HepG2 (cell line): ENCODE measurements around the gene HDAC5. TPM values are rescaled to one million over a fixed set of nuclear protein-coding genes. Genes with fewer than 3 reads are reported as not detected.

ENCODE experiments used
- ATAC-seq: fragments of 200-7000 bp; cut with Tn5 transposase; 3 replicates; pipeline ENCODE4 v1.9.1; 2020; ENCODE audit warnings: mild to moderate bottlenecking, moderate library complexity
- BruUV-seq: library from RNA; stranded (reverse); fragments of 400-500 nt; replicated peaks from 2 replicates; lab custom pipeline; 2021; lab: Mats Ljungman, UMichigan
- CTCF ChIA-PET: fragments of 300-600 bp; formaldehyde crosslinking; extraction: SDS; loops from one replicate; lab custom pipeline; 2021; ENCODE audit warnings: low total read pairs, inconsistent platforms, low intra/inter-chr PET ratio; lab: Yijun Ruan, JAX
- POLR2A ChIA-PET: fragments of 350-600 bp; sonication (Branson Sonifier 250); formaldehyde crosslinking; loops from one replicate; lab custom pipeline; 2020; ENCODE audit warnings: antibody characterized with exemption, inconsistent platforms; lab: Yijun Ruan, JAX
- DNase-seq: peaks from one replicate; pipeline ENCODE4 v3.0.0-alpha.2; 2015; ENCODE audit warnings: low spot score
- FAIRE-seq: peaks from 3 replicates; lab custom pipeline; 2011; peaks lifted over from hg19 to GRCh38; lab: Jason Lieb, UNC
- H2AFZ ChIP-seq: one replicate; pipeline ENCODE4 v1.6.1; 2011; ENCODE audit warnings: low read length, inconsistent platforms
- H3K27ac ChIP-seq: fragments of 300-600 bp; 3 replicates; pipeline ENCODE4 v1.8.0; 2011; ENCODE audit warnings: mixed run types, mild to moderate bottlenecking, mixed read lengths, low read length, inconsistent platforms; ENCODE audit not compliant: insufficient read depth; ENCODE audit errors: extremely low read length
- H3K27me3 ChIP-seq, 2 experiments: fragments of 200-600 bp in 1 of 2; 2 replicates in 1 of 2; 3 replicates in 1 of 2; pipeline versions ENCODE4 v1.6.0 to v1.8.0; 2011; ENCODE audit warnings: low read length in 2 of 2, mild to moderate bottlenecking in 2 of 2, moderate library complexity in 2 of 2, inconsistent platforms in 1 of 2; ENCODE audit not compliant: insufficient read depth in 2 of 2, control insufficient read depth in 1 of 2
- H3K36me3 ChIP-seq, 2 experiments: fragments of 200-600 bp in 1 of 2; replicated peaks in 1 of 2; 2 replicates in 1 of 2; 3 replicates in 1 of 2; pipeline versions ENCODE4 v1.5.1 to v1.8.0; 2011; ENCODE audit warnings: low read length in 2 of 2, inconsistent platforms in 1 of 2; ENCODE audit not compliant: insufficient read depth in 2 of 2, control insufficient read depth in 1 of 2
- H3K4me1 ChIP-seq: 2 replicates; pipeline ENCODE4 v1.5.1; 2012; ENCODE audit warnings: low read length, inconsistent platforms; ENCODE audit not compliant: insufficient read depth
- H3K4me2 ChIP-seq: 2 replicates; pipeline ENCODE4 v1.6.0; 2011; ENCODE audit warnings: low read depth, low read length, inconsistent platforms
- H3K4me3 ChIP-seq, 3 experiments: fragments of 200-600 bp in 1 of 3; sonication (generic), shearing (Covaris generic) in 1 of 3; replicated peaks in 1 of 3; 2 replicates each; pipeline ENCODE4 v1.5.1; 2011 to 2016; ENCODE audit warnings: low read length in 3 of 3, inconsistent platforms in 2 of 3, low read depth in 2 of 3, mild to moderate bottlenecking in 2 of 3, control low read depth in 1 of 3, mixed read lengths in 1 of 3; ENCODE audit not compliant: insufficient read depth in 1 of 3
- H3K79me2 ChIP-seq: one replicate; pipeline ENCODE4 v1.6.1; 2011; ENCODE audit warnings: low read length, inconsistent platforms; ENCODE audit not compliant: insufficient read depth
- H3K9ac ChIP-seq: 2 replicates; pipeline ENCODE4 v1.6.0; 2011; ENCODE audit warnings: mild to moderate bottlenecking, low read depth, low read length, inconsistent platforms; ENCODE audit not compliant: insufficient read depth
- H3K9me3 ChIP-seq: 2 replicates; pipeline ENCODE4 v1.5.1; 2012; ENCODE audit warnings: mild to moderate bottlenecking, low read length
- H4K20me1 ChIP-seq: 2 replicates; pipeline ENCODE4 v1.6.0; 2011; ENCODE audit warnings: inconsistent platforms, mild to moderate bottlenecking, low read length, moderate library complexity; ENCODE audit not compliant: insufficient read depth
- ATF7 ChIP-seq, 2 experiments: fragments of 450-650 bp in 1 of 2; sonication (generic) in 1 of 2; formaldehyde crosslinking in 1 of 2; IDR thresholded peaks; 2 replicates each; pipeline versions ENCODE4 v1.4.0 to v1.6.1; 2016 to 2020; ENCODE audit warnings: antibody characterized with exemption in 1 of 2, mild to moderate bottlenecking in 1 of 2, missing genetic modification reagents in 1 of 2
- ATF7-NPFF ChIP-seq: sonication (generic); formaldehyde crosslinking; IDR thresholded peaks from 2 replicates; pipeline ENCODE4 v1.8.1; 2023; ENCODE audit warnings: mild to moderate bottlenecking, low read depth, missing genetic modification reagents, moderate library complexity
- CREB1 ChIP-seq, 2 experiments: fragments of 450-650 bp in 1 of 2; IDR thresholded peaks; 2 replicates each; pipeline ENCODE4 v1.6.1; 2016 to 2017; ENCODE audit warnings: control low read depth in 1 of 2, mild to moderate bottlenecking in 1 of 2, missing compliant biosample characterization in 1 of 2, missing genetic modification characterization in 1 of 2
- CREM ChIP-seq, 2 experiments: sonication (generic) in 1 of 2; formaldehyde crosslinking in 1 of 2; IDR thresholded peaks; 2 replicates each; pipeline versions ENCODE4 v1.4.0 to v1.6.1; 2016 to 2020; ENCODE audit warnings: antibody characterized with exemption in 1 of 2, mild to moderate bottlenecking in 1 of 2, missing genetic modification reagents in 1 of 2
- TIGD3 ChIP-seq: sonication (generic); formaldehyde crosslinking; IDR thresholded peaks from 2 replicates; pipeline ENCODE4 v1.5.1; 2020; ENCODE audit warnings: mild to moderate bottlenecking, missing genetic modification reagents, borderline replicate concordance
- ZNF557 ChIP-seq: sonication (generic); formaldehyde crosslinking; IDR thresholded peaks from 2 replicates; pipeline ENCODE4 v1.4.0; 2020; ENCODE audit warnings: missing genetic modification reagents
- WGBS: methylation state at CpG from one replicate; pipeline ENCODE4 v1.1.6; 2017; ENCODE audit warnings: low lambda C conversion rate; 5-methylcytosine and 5-hydroxymethylcytosine counted together
- in situ Hi-C: cut with HindIII; loops from 2 replicates; pipeline ENCODE4 v1.10.0; 2017; ENCODE audit warnings: low pct_unique_long_range_greater_than_20kb; ENCODE audit not compliant: extremely low pct_ligation_motif_present
- intact Hi-C: fragments of 100-400 bp; cut with micrococcal nuclease; formaldehyde crosslinking; loops from one replicate; pipeline ENCODE4 v1.10.0; 2022; ENCODE audit not compliant: unreplicated experiment
- polyA plus RNA-seq, 8 experiments: library from polyadenylated mRNA; depleted of rRNA in 3 of 8; stranded (reverse) in 7 of 8; unstranded in 1 of 8; fragments of >200 nt; fragmentation: Illumina TruSeq in 4 of 8; extraction: Trizol in 4 of 8; gene quantifications; 2 replicates each; pipeline versions ENCODE4 v1.2.1 to v1.2.3, GENCODE V29; 2011 to 2016; ENCODE audit warnings: low read depth in 4 of 8, missing spikeins in 1 of 8, mixed read lengths in 1 of 8; ENCODE audit not compliant: insufficient read depth in 1 of 8
- total RNA-seq, 5 experiments: library from RNA; depleted of rRNA; stranded (reverse); fragments of >200 nt; fragmentation: Illumina TruSeq; extraction: Trizol; gene quantifications; 2 replicates each; pipeline ENCODE4 v1.2.3, GENCODE V29; 2016; ENCODE audit warnings: low read depth in 1 of 5

Gene HDAC5
- total and polyA plus RNA-seq, 2 of the 13 experiments (the other 11 are each of a cell fraction or from before 2014, with no cell fraction given): 46.4 to 85.4 TPM

DNA sequence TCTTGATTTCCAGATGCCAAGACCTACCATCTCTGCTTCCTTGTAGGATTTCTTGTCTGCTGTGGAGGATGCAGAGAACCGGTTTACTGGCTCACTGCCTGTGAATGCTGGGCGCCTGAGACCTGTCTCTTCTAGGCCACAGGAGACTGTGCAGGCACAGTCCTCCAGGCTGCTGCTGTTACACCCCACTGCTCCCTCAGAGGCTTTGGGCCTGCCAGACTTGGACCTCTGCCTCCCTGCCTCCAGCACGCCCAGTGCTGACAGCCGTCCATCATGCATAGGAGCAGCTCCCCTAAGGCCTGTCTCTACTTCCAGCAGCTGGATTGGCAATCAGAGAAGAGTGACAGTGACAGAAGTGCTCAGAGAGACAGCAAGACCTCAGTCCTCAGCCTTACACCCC lies 24.4 kb upstream of the HDAC5 start (continued):
- no peak for TF ChIP-seq TIGD3 (CRISPR knock-in tag)
- TF ChIP-seq, all 625 proteins: peak for 0

- ATAC-seq: no peak
- no peak overlapping the region for H3K9ac ChIP-seq
- FAIRE-seq: no peak
These were observed 23.2 kb upstream of the HDAC5 start for GRCh38 chr17:44146375-44147346.

More at GRCh38 chr17:44146375-44147346, 23.2 kb upstream of the HDAC5 start:
- H3K27ac ChIP-seq: no peak overlapping the region
- H3K27me3 ChIP-seq: no peaks in the 10 kb centered on the region
- no peak overlapping the region for H2AFZ ChIP-seq
- ChIA-PET CTCF (no interaction called here), POLR2A (no interaction called here)
- H3K9me3 ChIP-seq: no peaks in the 10 kb centered on the region
- no peak overlapping the region for H3K4me2 ChIP-seq
- DNase-seq: no peak
- H3K36me3 ChIP-seq: peaks cover 14 to 37% of the 10 kb centered on the region in 2 experiments
- no TSS peak for BruUV-seq
- H4K20me1 ChIP-seq: no peaks in the 10 kb centered on the region
- peaks cover 19% of the 10 kb centered on the region for H3K4me1 ChIP-seq
- WGBS: 58% methylated on average over 2 of the region's 2 CpGs
- intact Hi-C loops (no loop called here), in situ Hi-C loops (no loop called here)
- TF ChIP-seq CREM (IDR thresholded peaks at IDR 0.05): no peak
- no peak for TF ChIP-seq CREM (CRISPR knock-in tag; IDR thresholded peaks at IDR 0.05)
- TF ChIP-seq CREB1 (IDR thresholded peaks at IDR 0.05): 0 out of 2 replicates have a peak, but pooled peaks have one; percentile 8
- TF ChIP-seq CREB1 (CRISPR knock-in tag; IDR thresholded peaks at IDR 0.05): no peak
- no peak for TF ChIP-seq ATF7-NPFF (CRISPR knock-in tag)
- TF ChIP-seq ZNF557: no peak
- TF ChIP-seq ATF7 (IDR thresholded peaks at IDR 0.05): peak; percentile 46; the same call in 1 of the 2 replicates
- no peak for TF ChIP-seq ATF7 (CRISPR knock-in tag; IDR thresholded peaks at IDR 0.05)
- H3K79me2 ChIP-seq: peaks cover 13% of the 10 kb centered on the region
- no peak overlapping the region for H3K4me3 ChIP-seq
